Endodermal cell (in vitro differentiated cells): ENCODE measurements around the gene ZFAND6. TPM values are rescaled to one million over a fixed set of nuclear protein-coding genes. Genes with fewer than 3 reads are reported as not detected.

Experiments used
- DNase-seq: peaks from one replicate; pipeline ENCODE4 v3.0.0-alpha.2; 2017
- H3K27ac ChIP-seq: 2 replicates; pipeline ENCODE4 v1.5.1; 2013; ENCODE audit warnings: mild to moderate bottlenecking, low read depth, low read length, moderate library complexity
- H3K27me3 ChIP-seq: 2 replicates; pipeline ENCODE4 v1.6.1; 2013; ENCODE audit warnings: mild to moderate bottlenecking, low read length, moderate library complexity; ENCODE audit not compliant: insufficient read depth, control insufficient read depth, poor library complexity, severe bottlenecking
- H3K36me3 ChIP-seq: 2 replicates; pipeline ENCODE4 v1.7.0; 2013; ENCODE audit warnings: mild to moderate bottlenecking, low read length, moderate library complexity; ENCODE audit not compliant: control insufficient read depth, insufficient read depth
- H3K4me1 ChIP-seq: one replicate; pipeline ENCODE4 v1.7.0; 2013; ENCODE audit warnings: low read length; ENCODE audit not compliant: control insufficient read depth, insufficient read depth
- H3K4me3 ChIP-seq: 2 replicates; pipeline ENCODE4 v1.5.1; 2013; ENCODE audit warnings: mild to moderate bottlenecking, low read length, moderate library complexity
- H3K9ac ChIP-seq: 2 replicates; pipeline ENCODE4 v1.6.1; 2013; ENCODE audit warnings: mild to moderate bottlenecking, low read length, moderate library complexity; ENCODE audit not compliant: poor library complexity, severe bottlenecking; ENCODE audit errors: extremely low read depth
- H3K9me3 ChIP-seq: 2 replicates; pipeline ENCODE4 v1.6.1; 2013; ENCODE audit warnings: mild to moderate bottlenecking, low read length, moderate library complexity; ENCODE audit not compliant: control insufficient read depth
- H3K27ac Mint-ChIP-seq: 2 replicates; pipeline ENCODE4 v1.8.0; 2020; ENCODE audit warnings: mixed read lengths
- H3K27me3 Mint-ChIP-seq: 2 replicates; pipeline ENCODE4 v1.8.0; 2021; ENCODE audit warnings: mild to moderate bottlenecking, mixed read lengths; ENCODE audit not compliant: insufficient read depth
- H3K36me3 Mint-ChIP-seq: 2 replicates; pipeline ENCODE4 v1.8.0; 2020; ENCODE audit warnings: low read depth, mixed read lengths
- H3K4me1 Mint-ChIP-seq: 2 replicates; pipeline ENCODE4 v1.8.0; 2020; ENCODE audit warnings: mixed read lengths
- H3K4me3 Mint-ChIP-seq: 2 replicates; pipeline ENCODE4 v1.8.0; 2020; ENCODE audit warnings: mild to moderate bottlenecking, moderate library complexity, mixed read lengths
- H3K9me3 Mint-ChIP-seq: 2 replicates; pipeline ENCODE4 v1.8.0; 2020; ENCODE audit warnings: mild to moderate bottlenecking, mixed read lengths
- WGBS, 2 experiments: methylation state at CpG; one replicate each; pipeline versions ENCODE4 v1.1.5 to v1.1.7; 2013; ENCODE audit warnings: missing lambda C conversion rate in 2 of 2, mixed read lengths in 1 of 2; ENCODE audit not compliant: insufficient coverage in 1 of 2, insufficient read length in 1 of 2; 5-methylcytosine and 5-hydroxymethylcytosine counted together
- total RNA-seq, 2 donors: library from RNA; stranded (reverse); fragmentation: NEBNext Ultra II Directional in 1 of 2; extraction: Animal tissue kit (Norgen Biotek cat#: 25700) in 1 of 2; gene quantifications; 2 replicates in 1 of 2; 3 replicates in 1 of 2; pipeline ENCODE4 v1.2.1, GENCODE V29; 2021
- TF ChIP-seq, protein P1 (sequence below): fragments of 200-600 bp; sonication (generic); conservative IDR thresholded peaks from 2 replicates; pipeline ENCODE4 v1.5.0; 2021; ENCODE audit warnings: antibody characterized with exemption, mild to moderate bottlenecking

ZFAND6 gene
- total RNA-seq, 2 donors from 2014 or later, result 84.5 to 86.2 TPM

DNA sequence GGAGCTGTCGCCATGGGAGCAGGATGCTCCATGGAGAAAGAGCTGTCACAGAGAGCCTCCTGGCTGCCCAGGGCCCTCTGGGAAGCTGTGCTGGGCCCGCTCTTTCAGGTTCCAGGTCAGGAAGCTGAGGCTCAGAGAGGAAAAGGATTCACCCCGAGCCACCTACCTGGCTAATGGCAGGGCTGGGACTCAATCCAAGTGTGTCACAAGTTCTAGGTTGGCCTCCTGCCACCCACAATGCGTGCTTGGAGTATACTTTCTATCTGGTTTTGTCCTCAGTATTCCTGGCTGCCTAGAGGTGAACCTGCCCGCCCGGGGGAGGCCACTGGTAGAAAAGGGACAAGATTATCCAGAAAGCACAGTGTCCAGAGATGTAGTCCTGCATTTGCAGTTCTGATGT lies 117.0 kb downstream of the ZFAND6 start:
- no peaks in the 10 kb centered on the region for H3K27me3 Mint-ChIP-seq
- H3K4me1 Mint-ChIP-seq, result no peaks in the 10 kb centered on the region
- no peaks in the 10 kb centered on the region for H3K9me3 Mint-ChIP-seq
- H3K9ac ChIP-seq, result no peak overlapping the region
- DNase-seq, result no peak
- TF ChIP-seq, protein P1, sequence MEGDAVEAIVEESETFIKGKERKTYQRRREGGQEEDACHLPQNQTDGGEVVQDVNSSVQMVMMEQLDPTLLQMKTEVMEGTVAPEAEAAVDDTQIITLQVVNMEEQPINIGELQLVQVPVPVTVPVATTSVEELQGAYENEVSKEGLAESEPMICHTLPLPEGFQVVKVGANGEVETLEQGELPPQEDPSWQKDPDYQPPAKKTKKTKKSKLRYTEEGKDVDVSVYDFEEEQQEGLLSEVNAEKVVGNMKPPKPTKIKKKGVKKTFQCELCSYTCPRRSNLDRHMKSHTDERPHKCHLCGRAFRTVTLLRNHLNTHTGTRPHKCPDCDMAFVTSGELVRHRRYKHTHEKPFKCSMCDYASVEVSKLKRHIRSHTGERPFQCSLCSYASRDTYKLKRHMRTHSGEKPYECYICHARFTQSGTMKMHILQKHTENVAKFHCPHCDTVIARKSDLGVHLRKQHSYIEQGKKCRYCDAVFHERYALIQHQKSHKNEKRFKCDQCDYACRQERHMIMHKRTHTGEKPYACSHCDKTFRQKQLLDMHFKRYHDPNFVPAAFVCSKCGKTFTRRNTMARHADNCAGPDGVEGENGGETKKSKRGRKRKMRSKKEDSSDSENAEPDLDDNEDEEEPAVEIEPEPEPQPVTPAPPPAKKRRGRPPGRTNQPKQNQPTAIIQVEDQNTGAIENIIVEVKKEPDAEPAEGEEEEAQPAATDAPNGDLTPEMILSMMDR, result no peak
- no peak overlapping the region for H3K4me3 Mint-ChIP-seq
- no peaks in the 10 kb centered on the region for H3K27me3 ChIP-seq
- no peaks in the 10 kb centered on the region for H3K9me3 ChIP-seq
- H3K27ac Mint-ChIP-seq, result no peak overlapping the region
- H3K4me3 ChIP-seq, result no peak overlapping the region
- H3K4me1 ChIP-seq, result no peaks in the 10 kb centered on the region
- H3K27ac ChIP-seq, result no peak overlapping the region
- no peaks in the 10 kb centered on the region for H3K36me3 ChIP-seq
- WGBS, 2 experiments, result 79 to 80% methylated on average over 6 of the region's 6 CpGs
- peaks cover 18% of the 10 kb centered on the region for H3K36me3 Mint-ChIP-seq

DNA sequence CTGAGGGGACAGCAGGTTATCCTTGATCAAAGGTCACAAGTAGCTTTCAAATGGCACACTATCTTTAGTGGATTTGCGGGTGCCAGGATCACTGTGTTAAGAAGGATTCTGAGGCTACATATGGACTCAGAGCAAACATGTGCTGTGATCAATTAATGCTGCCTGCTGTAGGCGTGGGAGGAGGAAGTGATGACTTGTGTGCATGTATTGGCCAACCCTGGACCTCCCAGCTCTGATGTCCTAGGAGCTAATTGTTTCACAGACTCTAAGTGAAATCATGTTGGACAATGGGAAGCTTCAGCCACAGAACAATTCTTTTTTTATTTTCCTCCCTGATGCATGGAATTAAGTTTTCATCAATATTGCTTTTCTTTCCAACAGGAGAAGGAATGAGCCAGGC lies 117.7 kb downstream of the ZFAND6 start:
- H3K4me1 ChIP-seq, result no peaks in the 10 kb centered on the region
- H3K36me3 ChIP-seq, result no peaks in the 10 kb centered on the region
- Mint-ChIP-seq H3K27me3 (no peaks in the 10 kb centered on the region), H3K4me3 (no peak overlapping the region), H3K4me1 (no peaks in the 10 kb centered on the region), H3K27ac (no peak overlapping the region), H3K9me3 (no peaks in the 10 kb centered on the region), H3K36me3 (peaks cover 16% of the 10 kb centered on the region)
- H3K9me3 ChIP-seq, result no peaks in the 10 kb centered on the region
- WGBS, 2 experiments, result 87 to 100% methylated on average over 2 of the region's 2 CpGs
- no peak for DNase-seq
- H3K27me3 ChIP-seq, result no peaks in the 10 kb centered on the region
- H3K9ac ChIP-seq, result no peak overlapping the region
- TF ChIP-seq, protein P1, result no peak
- H3K4me3 ChIP-seq, result no peak overlapping the region
- H3K27ac ChIP-seq, result no peak overlapping the region

GRCh38 chr15:80179025-80179759 lies 119.7 kb downstream of the ZFAND6 start:
- no peak overlapping the region for H3K27ac Mint-ChIP-seq
- H3K4me3 ChIP-seq, result no peak overlapping the region
- no peaks in the 10 kb centered on the region for H3K27me3 Mint-ChIP-seq
- no peaks in the 10 kb centered on the region for H3K36me3 ChIP-seq
- no peak overlapping the region for H3K4me3 Mint-ChIP-seq
- no peaks in the 10 kb centered on the region for H3K9me3 ChIP-seq
- TF ChIP-seq, protein P1, result no peak
- DNase-seq, result no peak
- no peaks in the 10 kb centered on the region for H3K4me1 ChIP-seq
- no peaks in the 10 kb centered on the region for H3K27me3 ChIP-seq
- H3K9me3 Mint-ChIP-seq, result no peaks in the 10 kb centered on the region
- no peak overlapping the region for H3K27ac ChIP-seq
- H3K36me3 Mint-ChIP-seq, result peaks cover 15% of the 10 kb centered on the region
- no peak overlapping the region for H3K9ac ChIP-seq
- H3K4me1 Mint-ChIP-seq, result no peaks in the 10 kb centered on the region
- WGBS, 2 experiments, result 92% methylated on average over 14 to 17 of the region's 17 CpGs
